Calu3 (cell line): ENCODE measurements around the gene ADGRE2. TPM values are rescaled to one million over a fixed set of nuclear protein-coding genes. Genes with fewer than 3 reads are reported as not detected.
"Not testable (repeated sequence)": the region's sequence is repeated elsewhere in the genome, so short reads cannot be mapped to it uniquely, and the experiment has no call there.

ENCODE experiments used
- BruUV-seq: library from RNA; stranded (reverse); fragments of 400-500 nt; replicated peaks from 2 replicates; lab custom pipeline; 2021; lab: Mats Ljungman, UMichigan
- CTCF ChIA-PET: fragments of 300-600 bp; sonication (Branson Sonifier 250); formaldehyde crosslinking; loops from one replicate; lab custom pipeline; 2022; ENCODE audit warnings: antibody characterized with exemption; lab: Charles Lee
- DNase-seq: peaks from one replicate; pipeline ENCODE4 v3.0.0; 2022
- H3K27ac Mint-ChIP-seq: one replicate; pipeline ENCODE4 v1.8.0; 2022; ENCODE audit warnings: mixed read lengths; ENCODE audit not compliant: unreplicated experiment
- H3K27me3 Mint-ChIP-seq: one replicate; pipeline ENCODE4 v1.8.0; 2022; ENCODE audit warnings: mixed read lengths; ENCODE audit not compliant: unreplicated experiment
- H3K36me3 Mint-ChIP-seq: one replicate; pipeline ENCODE4 v1.8.0; 2022; ENCODE audit warnings: mild to moderate bottlenecking, moderate library complexity, mixed read lengths; ENCODE audit not compliant: insufficient read depth, unreplicated experiment
- H3K4me1 Mint-ChIP-seq: one replicate; pipeline ENCODE4 v1.8.0; 2022; ENCODE audit warnings: mild to moderate bottlenecking, low read depth, mixed read lengths; ENCODE audit not compliant: unreplicated experiment
- H3K4me3 Mint-ChIP-seq: one replicate; pipeline ENCODE4 v1.8.0; 2022; ENCODE audit warnings: mild to moderate bottlenecking, low read depth, moderate library complexity, mixed read lengths; ENCODE audit not compliant: unreplicated experiment
- H3K9me3 Mint-ChIP-seq: one replicate; pipeline ENCODE4 v1.8.0; 2022; ENCODE audit warnings: low read depth, mixed read lengths; ENCODE audit not compliant: unreplicated experiment
- intact Hi-C: fragments of 100-400 bp; cut with micrococcal nuclease; formaldehyde crosslinking; loops from one replicate; pipeline ENCODE4 v1.10.0; 2022; ENCODE audit not compliant: unreplicated experiment
- total RNA-seq: library from RNA; stranded (reverse); gene quantifications from 2 replicates; pipeline ENCODE4 v1.2.3, GENCODE V29; 2022
- TF ChIP-seq, protein P1 (sequence below): fragments of 200-600 bp; IDR thresholded peaks from one replicate; pipeline ENCODE4 v1.8.0; 2022; ENCODE audit warnings: antibody characterized with exemption; ENCODE audit not compliant: unreplicated experiment

Gene ADGRE2
- total RNA-seq, 1 experiment from 2014 or later = not detected

GRCh38 chr19:14784730-14785101 is 6.4 kb upstream of the ADGRE2 start:
- BruUV-seq, H3K4me3 Mint-ChIP-seq, H3K36me3 Mint-ChIP-seq, CTCF ChIA-PET, H3K4me1 Mint-ChIP-seq, intact Hi-C loops, H3K9me3 Mint-ChIP-seq, DNase-seq, H3K27ac Mint-ChIP-seq: not testable (repeated sequence)
- peaks cover 15% of the 10 kb centered on the region for H3K27me3 Mint-ChIP-seq

GRCh38 chr19:14783410-14783998 is 5.1 kb upstream of the ADGRE2 start:
- BruUV-seq, H3K9me3 Mint-ChIP-seq, H3K4me1 Mint-ChIP-seq, H3K36me3 Mint-ChIP-seq, H3K27ac Mint-ChIP-seq, DNase-seq, CTCF ChIA-PET, H3K4me3 Mint-ChIP-seq, intact Hi-C loops: not testable (repeated sequence)
- peaks cover 26% of the 10 kb centered on the region for H3K27me3 Mint-ChIP-seq

GRCh38 chr19:14782626-14783409 is 4.5 kb upstream of the ADGRE2 start:
- TF ChIP-seq, protein P1, sequence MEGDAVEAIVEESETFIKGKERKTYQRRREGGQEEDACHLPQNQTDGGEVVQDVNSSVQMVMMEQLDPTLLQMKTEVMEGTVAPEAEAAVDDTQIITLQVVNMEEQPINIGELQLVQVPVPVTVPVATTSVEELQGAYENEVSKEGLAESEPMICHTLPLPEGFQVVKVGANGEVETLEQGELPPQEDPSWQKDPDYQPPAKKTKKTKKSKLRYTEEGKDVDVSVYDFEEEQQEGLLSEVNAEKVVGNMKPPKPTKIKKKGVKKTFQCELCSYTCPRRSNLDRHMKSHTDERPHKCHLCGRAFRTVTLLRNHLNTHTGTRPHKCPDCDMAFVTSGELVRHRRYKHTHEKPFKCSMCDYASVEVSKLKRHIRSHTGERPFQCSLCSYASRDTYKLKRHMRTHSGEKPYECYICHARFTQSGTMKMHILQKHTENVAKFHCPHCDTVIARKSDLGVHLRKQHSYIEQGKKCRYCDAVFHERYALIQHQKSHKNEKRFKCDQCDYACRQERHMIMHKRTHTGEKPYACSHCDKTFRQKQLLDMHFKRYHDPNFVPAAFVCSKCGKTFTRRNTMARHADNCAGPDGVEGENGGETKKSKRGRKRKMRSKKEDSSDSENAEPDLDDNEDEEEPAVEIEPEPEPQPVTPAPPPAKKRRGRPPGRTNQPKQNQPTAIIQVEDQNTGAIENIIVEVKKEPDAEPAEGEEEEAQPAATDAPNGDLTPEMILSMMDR = no peak
- no peak for DNase-seq
- CTCF ChIA-PET = no interaction called here

GRCh38 chr19:14781713-14782536 is 3.6 kb upstream of the ADGRE2 start:
- peaks cover 27% of the 10 kb centered on the region for H3K27me3 Mint-ChIP-seq
- H3K36me3 Mint-ChIP-seq, H3K27ac Mint-ChIP-seq, H3K9me3 Mint-ChIP-seq, CTCF ChIA-PET, DNase-seq, H3K4me3 Mint-ChIP-seq, intact Hi-C loops, BruUV-seq, H3K4me1 Mint-ChIP-seq: not testable (repeated sequence)

More at GRCh38 chr19:14782626-14783409, 4.5 kb upstream of the ADGRE2 start:
- no TSS peak for BruUV-seq
- H3K4me3 Mint-ChIP-seq = no peak overlapping the region
- no peaks in the 10 kb centered on the region for H3K9me3 Mint-ChIP-seq
- intact Hi-C loops = no loop called here
- peaks cover 9% of the 10 kb centered on the region for H3K4me1 Mint-ChIP-seq
- no peak overlapping the region for H3K27ac Mint-ChIP-seq
- peaks cover 26% of the 10 kb centered on the region for H3K27me3 Mint-ChIP-seq
- no peaks in the 10 kb centered on the region for H3K36me3 Mint-ChIP-seq

GRCh38 chr19:14780622-14781225 is 2.4 kb upstream of the ADGRE2 start:
- H3K27ac Mint-ChIP-seq, intact Hi-C loops, H3K9me3 Mint-ChIP-seq, H3K4me3 Mint-ChIP-seq, H3K4me1 Mint-ChIP-seq, BruUV-seq, DNase-seq, CTCF ChIA-PET: not testable (repeated sequence)
- peaks cover 13% of the 10 kb centered on the region for H3K36me3 Mint-ChIP-seq
- peaks cover 35% of the 10 kb centered on the region for H3K27me3 Mint-ChIP-seq

DNA sequence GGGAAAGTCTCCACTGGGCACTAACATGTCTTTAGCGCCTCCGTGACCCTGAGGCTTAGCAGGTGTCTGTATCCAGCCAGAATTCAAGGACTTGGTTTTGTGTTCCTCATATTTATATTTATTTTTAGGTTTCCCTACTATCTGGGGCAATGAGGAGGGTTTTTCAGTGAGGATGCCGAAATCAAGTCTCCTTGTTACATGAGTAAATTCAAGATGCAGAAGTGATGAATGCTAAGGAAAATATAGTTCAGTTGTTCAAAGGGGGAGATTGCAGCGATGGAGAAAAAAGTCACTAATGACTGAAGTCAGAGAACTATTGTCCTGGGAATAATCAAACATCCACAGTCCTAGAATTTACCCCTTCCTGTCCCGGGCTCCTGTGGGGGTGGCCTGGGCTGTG is 791 bp upstream of the ADGRE2 start:
- no peak for DNase-seq
- Mint-ChIP-seq H3K27ac (no peak overlapping the region), H3K4me1 (no peaks in the 10 kb centered on the region), H3K4me3 (no peak overlapping the region), H3K9me3 (no peaks in the 10 kb centered on the region), H3K27me3 (peaks cover 36% of the 10 kb centered on the region), H3K36me3 (peaks cover 13% of the 10 kb centered on the region)
- BruUV-seq = no TSS peak
- CTCF ChIA-PET = no interaction called here
- TF ChIP-seq, protein P1 = no peak
- intact Hi-C loops = no loop called here

DNA sequence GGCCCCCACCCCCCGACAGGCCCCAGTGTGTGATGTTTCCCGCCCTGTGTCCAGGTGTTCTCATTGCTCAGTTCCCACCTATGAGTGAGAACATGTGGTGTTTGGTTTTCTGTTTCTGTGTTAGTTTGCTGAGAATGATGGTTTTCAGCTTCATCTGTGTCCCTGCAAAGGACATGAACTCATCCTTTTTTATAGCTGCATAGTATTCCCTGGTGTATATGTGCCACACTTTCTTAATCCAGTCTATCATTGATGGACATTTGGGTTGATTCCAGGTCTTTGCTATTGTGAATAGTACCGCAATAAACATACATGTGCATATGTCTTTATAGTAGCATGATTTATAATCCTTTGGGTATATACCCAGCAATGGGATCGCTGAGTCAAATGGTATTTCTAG is 715 bp downstream of the ADGRE2 start:
- DNase-seq, H3K9me3 Mint-ChIP-seq, H3K4me1 Mint-ChIP-seq, BruUV-seq, CTCF ChIA-PET, H3K27ac Mint-ChIP-seq, H3K4me3 Mint-ChIP-seq, intact Hi-C loops: not testable (repeated sequence)
- peaks cover 13% of the 10 kb centered on the region for H3K36me3 Mint-ChIP-seq
- peaks cover 42% of the 10 kb centered on the region for H3K27me3 Mint-ChIP-seq
